GM12865 (cell line): ENCODE results near the gene APOH.

Experiments
- DNase-seq: peaks from one replicate; pipeline ENCODE4 v3.0.0; 2010; ENCODE audit warnings: low read depth
- H3K4me3 ChIP-seq: 2 replicates; pipeline ENCODE4 v1.5.1; 2011; ENCODE audit warnings: mild to moderate bottlenecking, low read depth, low read length, control low read depth
- CTCF ChIP-seq: IDR thresholded peaks from 2 replicates; pipeline ENCODE4 v1.5.1; 2011; ENCODE audit warnings: low read length, control low read depth, low read depth, inconsistent platforms; ENCODE audit not compliant: insufficient read depth; ENCODE audit errors: missing control alignments

Gene APOH

GRCh38 chr17:66183529-66183928, 45.7 kb downstream of the APOH start:
- no peak for TF ChIP-seq CTCF
- DNase-seq: no peak
- H3K4me3 ChIP-seq: no peak overlapping the region

- no peak overlapping the region for H3K4me3 ChIP-seq
- DNase-seq: no peak
- no peak for TF ChIP-seq CTCF
Measured at GRCh38 chr17:66178642-66179041, 50.6 kb downstream of the APOH start.

- DNase-seq: no peak
- TF ChIP-seq CTCF: no peak
- H3K4me3 ChIP-seq: no peak overlapping the region
Measured at GRCh38 chr17:66177048-66177447, 52.2 kb downstream of the APOH start.

GRCh38 chr17:66175892-66176291, 53.3 kb downstream of the APOH start:
- DNase-seq: no peak
- TF ChIP-seq CTCF: no peak
- H3K4me3 ChIP-seq: no peak overlapping the region

GRCh38 chr17:66172691-66173223, 56.5 kb downstream of the APOH start:
- no peak for TF ChIP-seq CTCF
- no peak for DNase-seq
- no peak overlapping the region for H3K4me3 ChIP-seq

- no peak for TF ChIP-seq CTCF
- no peak overlapping the region for H3K4me3 ChIP-seq
- DNase-seq: no peak
Measured at GRCh38 chr17:66172144-66172543, 57.1 kb downstream of the APOH start.

- H3K4me3 ChIP-seq: no peak overlapping the region
- no peak for DNase-seq
- no peak for TF ChIP-seq CTCF
Measured at GRCh38 chr17:66171692-66172091, 57.5 kb downstream of the APOH start.
